Left lung (tissue), 10 donors: Measurements from ENCODE around the gene HP. TPM values are rescaled to one million over a fixed set of nuclear protein-coding genes. Genes with fewer than 3 reads are reported as not detected.
A peak's percentile ranks its signal among the peaks of the same experiment; 100 is the strongest.
"Not testable (repeated sequence)": the region's sequence is repeated elsewhere in the genome, so short reads cannot be mapped to it uniquely, and the experiment has no call there.

Source experiments
- ATAC-seq: fragments of 200-7000 bp; cut with Tn5 transposase; one replicate; pipeline ENCODE4 v1.9.1; 2020; ENCODE audit warnings: moderate library complexity
- DNase-seq, 4 donors: peaks; one replicate each; pipeline ENCODE4 v3.0.0-alpha.2; 2013 to 2020
- H3K27ac ChIP-seq, 2 donors: fragments of 200-600 bp; sonication (generic) in 1 of 2; one replicate each; pipeline versions ENCODE4 v1.5.0 to v1.8.0; 2020 to 2021
- H3K27me3 ChIP-seq, 2 donors: fragments of 200-600 bp; sonication (generic) in 1 of 2; one replicate each; pipeline versions ENCODE4 v1.5.0 to v1.8.0; 2020 to 2021
- H3K36me3 ChIP-seq, 2 donors: fragments of 200-600 bp; sonication (generic) in 1 of 2; one replicate each; pipeline versions ENCODE4 v1.5.0 to v1.8.0; 2020 to 2021
- H3K4me1 ChIP-seq, 2 donors: fragments of 200-600 bp; one replicate each; pipeline ENCODE4 v1.8.0; 2021
- H3K4me3 ChIP-seq, 2 donors: fragments of 200-600 bp; sonication (generic) in 1 of 2; one replicate each; pipeline versions ENCODE4 v1.5.0 to v1.8.0; 2020 to 2021; ENCODE audit warnings: mild to moderate bottlenecking in 1 of 2
- H3K9me3 ChIP-seq, 2 donors: fragments of 200-600 bp; sonication (generic) in 1 of 2; one replicate each; pipeline versions ENCODE4 v1.5.0 to v1.8.0; 2020 to 2021
- intact Hi-C, 2 donors: fragments of 100-400 bp; cut with DNase I; formaldehyde crosslinking; loops; one replicate each; pipeline versions ENCODE4 v1.11.2 to v1.14.2; 2022
- polyA plus RNA-seq, 6 donors: library from polyadenylated mRNA; unstranded; fragments of 120-200 nt; gene quantifications; one replicate each; pipeline ENCODE4 v1.2.1, GENCODE V29; 2013; ENCODE audit not compliant: insufficient read length in 6 of 6
- total RNA-seq, 2 donors: library from RNA; stranded (reverse); fragmentation: NEBNext Ultra II Directional; extraction: Animal tissue kit (Norgen Biotek cat#: 25700); gene quantifications; one replicate each; pipeline ENCODE4 v1.2.1, GENCODE V29; 2021
- TF ChIP-seq, protein P1 (sequence below), 2 donors: fragments of 200-600 bp; sonication (generic) in 1 of 2; IDR thresholded peaks; one replicate each; pipeline versions ENCODE4 v1.5.0 to v1.8.0; 2021; ENCODE audit warnings: antibody characterized with exemption in 2 of 2
- donor health status: DM: no; HTN: yes; CAD: no.
- donor health status: DM: no; HTN: no; CAD: no.

The HP gene
- total and polyA plus RNA-seq, 8 donors = 0.46 to 127 (median 1.5) TPM

DNA sequence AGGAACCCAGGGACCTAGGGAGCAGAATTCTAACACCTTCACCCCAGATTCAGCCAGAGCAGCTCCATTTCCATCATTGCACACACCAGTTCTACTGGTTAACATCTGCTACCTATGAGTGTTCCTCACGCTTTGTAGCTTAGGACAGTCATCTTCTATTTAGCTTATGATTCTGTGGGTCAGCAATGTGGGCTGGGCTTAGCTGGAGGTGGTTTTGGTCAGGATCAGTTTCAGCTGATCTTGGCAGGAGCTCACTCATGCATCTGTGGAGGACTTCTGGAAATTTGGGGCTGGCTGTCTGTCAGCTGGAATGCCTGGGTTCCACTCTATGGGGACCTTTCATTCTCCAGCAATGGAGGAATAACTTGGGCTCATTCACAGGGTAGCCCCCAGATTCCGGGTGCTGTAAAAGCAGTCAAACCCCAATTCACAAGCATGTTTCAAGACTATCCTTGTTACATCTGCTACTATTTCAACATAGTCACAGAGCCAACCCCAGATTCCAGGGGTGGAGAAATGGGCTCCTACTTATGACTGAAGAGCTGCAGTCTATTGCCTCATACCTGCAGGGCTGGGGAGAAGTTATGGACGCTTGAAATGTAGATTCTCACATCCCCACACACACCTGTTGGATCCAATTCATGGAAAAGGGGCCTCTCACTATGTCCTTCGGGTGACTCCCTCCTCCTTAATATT, 3.4 kb upstream of the HP start:
- TF ChIP-seq, protein P1, sequence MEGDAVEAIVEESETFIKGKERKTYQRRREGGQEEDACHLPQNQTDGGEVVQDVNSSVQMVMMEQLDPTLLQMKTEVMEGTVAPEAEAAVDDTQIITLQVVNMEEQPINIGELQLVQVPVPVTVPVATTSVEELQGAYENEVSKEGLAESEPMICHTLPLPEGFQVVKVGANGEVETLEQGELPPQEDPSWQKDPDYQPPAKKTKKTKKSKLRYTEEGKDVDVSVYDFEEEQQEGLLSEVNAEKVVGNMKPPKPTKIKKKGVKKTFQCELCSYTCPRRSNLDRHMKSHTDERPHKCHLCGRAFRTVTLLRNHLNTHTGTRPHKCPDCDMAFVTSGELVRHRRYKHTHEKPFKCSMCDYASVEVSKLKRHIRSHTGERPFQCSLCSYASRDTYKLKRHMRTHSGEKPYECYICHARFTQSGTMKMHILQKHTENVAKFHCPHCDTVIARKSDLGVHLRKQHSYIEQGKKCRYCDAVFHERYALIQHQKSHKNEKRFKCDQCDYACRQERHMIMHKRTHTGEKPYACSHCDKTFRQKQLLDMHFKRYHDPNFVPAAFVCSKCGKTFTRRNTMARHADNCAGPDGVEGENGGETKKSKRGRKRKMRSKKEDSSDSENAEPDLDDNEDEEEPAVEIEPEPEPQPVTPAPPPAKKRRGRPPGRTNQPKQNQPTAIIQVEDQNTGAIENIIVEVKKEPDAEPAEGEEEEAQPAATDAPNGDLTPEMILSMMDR (IDR thresholded peaks at IDR 0.05) = no peak
- Histone ChIP-seq H3K27ac (peak overlapping the region in 1 of 2 donors; percentile 80), H3K36me3 (no peaks in the 10 kb centered on the region), H3K4me1 (peaks cover 0 to 46% of the 10 kb centered on the region in 2 donors), H3K27me3 (no peaks in the 10 kb centered on the region), H3K4me3 (no peak overlapping the region), H3K9me3 (peaks cover 0 to 16% of the 10 kb centered on the region in 2 donors)
- ATAC-seq (peak; percentile 75), DNase-seq (no peak)
- intact Hi-C loops = no loop called here

GRCh38 chr16:72051818-72052217, 2.5 kb upstream of the HP start:
- Histone ChIP-seq H3K9me3 (peaks cover 0 to 16% of the 10 kb centered on the region in 2 donors), H3K4me3 (no peak overlapping the region), H3K36me3 (no peaks in the 10 kb centered on the region), H3K27ac (peak overlapping the region in 1 of 2 donors; percentile 80), H3K4me1 (peaks cover 0 to 49% of the 10 kb centered on the region in 2 donors), H3K27me3 (no peaks in the 10 kb centered on the region)
- intact Hi-C loops = no loop called here
- ATAC-seq (no peak), DNase-seq (no peak)
- TF ChIP-seq, protein P1 (IDR thresholded peaks at IDR 0.05) = no peak

- Histone ChIP-seq H3K36me3 (peaks cover 0 to 6% of the 10 kb centered on the region in 2 donors), H3K27me3 (no peaks in the 10 kb centered on the region), H3K27ac (no peak overlapping the region), H3K4me1 (peaks cover 0 to 44% of the 10 kb centered on the region in 2 donors), H3K4me3 (no peak overlapping the region), H3K9me3 (no peaks in the 10 kb centered on the region)
- ATAC-seq = no peak
- TF ChIP-seq, protein P1 (IDR thresholded peaks at IDR 0.05) = no peak
- intact Hi-C loops = no loop called here
- no peak for DNase-seq
Observed at GRCh38 chr16:72055911-72056310, 1.6 kb downstream of the HP start.

GRCh38 chr16:72057313-72057712, 3.0 kb downstream of the HP start:
- intact Hi-C loops, H3K27ac ChIP-seq, H3K27me3 ChIP-seq, H3K9me3 ChIP-seq, DNase-seq, H3K4me3 ChIP-seq, H3K36me3 ChIP-seq: not testable (repeated sequence)
- ATAC-seq = peak; percentile 72
- H3K4me1 ChIP-seq = peaks cover 0 to 30% of the 10 kb centered on the region in 2 donors

GRCh38 chr16:72059060-72059459, 4.8 kb downstream of the HP start:
- H3K4me3 ChIP-seq, H3K36me3 ChIP-seq, intact Hi-C loops, DNase-seq, H3K9me3 ChIP-seq, H3K27ac ChIP-seq, H3K27me3 ChIP-seq: not testable (repeated sequence)
- peak; percentile 75 for ATAC-seq
- peaks cover 0 to 16% of the 10 kb centered on the region in 2 donors for H3K4me1 ChIP-seq

DNA sequence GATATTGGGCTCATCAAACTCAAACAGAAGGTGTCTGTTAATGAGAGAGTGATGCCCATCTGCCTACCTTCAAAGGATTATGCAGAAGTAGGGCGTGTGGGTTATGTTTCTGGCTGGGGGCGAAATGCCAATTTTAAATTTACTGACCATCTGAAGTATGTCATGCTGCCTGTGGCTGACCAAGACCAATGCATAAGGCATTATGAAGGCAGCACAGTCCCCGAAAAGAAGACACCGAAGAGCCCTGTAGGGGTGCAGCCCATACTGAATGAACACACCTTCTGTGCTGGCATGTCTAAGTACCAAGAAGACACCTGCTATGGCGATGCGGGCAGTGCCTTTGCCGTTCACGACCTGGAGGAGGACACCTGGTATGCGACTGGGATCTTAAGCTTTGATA, 6.1 kb downstream of the HP start:
- TF ChIP-seq, protein P1 (IDR thresholded peaks at IDR 0.05) = no peak
- Histone ChIP-seq H3K36me3 (peaks cover 0 to 10% of the 10 kb centered on the region in 2 donors), H3K4me3 (no peak overlapping the region), H3K27me3 (no peaks in the 10 kb centered on the region), H3K9me3 (no peaks in the 10 kb centered on the region), H3K27ac (no peak overlapping the region), H3K4me1 (peaks cover 0 to 4% of the 10 kb centered on the region in 2 donors)
- ATAC-seq (no peak), DNase-seq (no peak)
- intact Hi-C loops = no loop called here
